Daoy (cell line): ENCODE measurements around the gene GRPEL1. TPM values are rescaled to one million over a fixed set of nuclear protein-coding genes. Genes with fewer than 3 reads are reported as not detected.
A peak's percentile ranks its signal among the peaks of the same experiment; 100 is the strongest.
"Not testable (repeated sequence)": the region's sequence is repeated elsewhere in the genome, so short reads cannot be mapped to it uniquely, and the experiment has no call there.

Source experiments
- DNase-seq: peaks from one replicate; pipeline ENCODE4 v3.0.0-alpha.2; 2015; ENCODE audit warnings: low read depth
- total RNA-seq: library from RNA; depleted of rRNA; stranded (reverse); fragments of >200 nt; shearing (Covaris generic); gene quantifications from 2 replicates; pipeline ENCODE4 v1.2.3, GENCODE V29; 2014

Gene GRPEL1
- total RNA-seq, 1 experiment from 2014 or later, result 59.5 TPM

DNA sequence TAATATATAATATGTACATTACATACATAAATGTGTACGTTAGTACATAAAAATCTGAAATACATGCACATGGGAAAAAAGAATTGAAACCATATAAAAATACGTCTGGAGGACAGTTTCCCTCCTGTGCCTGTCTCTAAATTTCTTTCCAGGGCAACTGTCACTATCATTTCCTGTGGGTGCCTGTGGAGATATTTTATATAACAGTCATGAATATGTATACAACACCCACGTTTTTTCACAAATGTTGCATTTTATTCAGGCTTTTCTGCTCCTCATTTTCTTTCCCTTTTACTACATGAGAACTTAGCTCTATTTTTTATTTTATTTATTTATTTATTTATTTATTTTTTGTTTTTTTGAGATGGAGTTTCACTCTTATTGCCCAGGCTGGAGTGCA lies 24.2 kb upstream of the GRPEL1 start:
- no peak for DNase-seq

DNA sequence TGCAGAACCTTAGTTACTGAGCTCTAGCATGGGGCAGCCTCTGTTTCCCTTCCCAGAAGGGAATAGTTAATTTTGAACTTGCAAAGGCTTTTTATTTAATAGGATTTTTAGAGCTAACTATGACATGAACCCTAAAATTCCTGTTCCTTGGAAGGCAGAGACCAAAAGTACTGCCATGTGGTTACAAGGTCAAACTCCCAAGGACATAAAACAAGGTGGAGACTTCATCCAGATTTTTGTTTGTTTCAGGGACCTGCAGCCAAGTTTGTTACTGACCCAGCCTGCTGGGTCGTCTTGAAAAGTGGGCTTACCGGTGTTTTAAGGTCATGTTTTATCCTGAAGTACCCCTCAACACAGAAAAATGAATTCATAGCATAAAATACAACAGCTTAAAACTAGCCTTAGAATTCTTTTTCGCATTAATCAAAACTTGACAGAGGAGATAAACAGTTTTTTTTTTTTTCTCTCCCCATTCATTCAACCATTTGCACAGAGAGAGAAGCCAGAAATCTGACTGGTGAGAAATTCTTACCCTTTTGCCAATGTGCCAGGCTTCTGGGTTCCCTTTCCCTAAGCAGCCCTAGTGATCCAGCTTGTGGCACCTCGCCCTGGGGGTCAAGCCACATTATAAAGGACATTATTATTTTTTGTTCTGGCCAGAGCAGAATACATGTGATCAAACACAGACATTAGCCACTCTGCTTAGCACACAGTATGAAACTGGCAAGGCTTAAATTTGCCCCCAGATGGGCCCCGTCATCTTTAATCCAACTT lies 21.5 kb upstream of the GRPEL1 start:
- no peak for DNase-seq

DNA sequence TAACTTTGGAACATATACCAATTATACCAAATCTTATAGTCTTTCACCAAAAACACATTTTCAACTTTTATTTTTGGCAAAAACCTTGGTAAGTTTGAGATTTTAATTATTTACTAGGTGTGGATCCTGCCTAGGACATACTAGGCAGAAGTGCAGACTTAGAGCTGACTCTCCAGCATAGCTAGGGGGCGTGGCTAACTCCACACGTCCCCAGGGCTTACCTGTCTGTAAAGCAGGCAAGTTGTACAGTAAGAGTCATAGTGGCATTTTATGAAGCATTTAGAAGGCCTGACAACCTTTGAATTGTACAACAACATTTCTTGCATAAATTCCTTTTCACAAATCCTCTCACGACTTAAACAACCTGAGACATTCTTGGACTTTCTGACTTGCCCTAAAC lies 19.2 kb upstream of the GRPEL1 start:
- DNase-seq, result no peak

DNA sequence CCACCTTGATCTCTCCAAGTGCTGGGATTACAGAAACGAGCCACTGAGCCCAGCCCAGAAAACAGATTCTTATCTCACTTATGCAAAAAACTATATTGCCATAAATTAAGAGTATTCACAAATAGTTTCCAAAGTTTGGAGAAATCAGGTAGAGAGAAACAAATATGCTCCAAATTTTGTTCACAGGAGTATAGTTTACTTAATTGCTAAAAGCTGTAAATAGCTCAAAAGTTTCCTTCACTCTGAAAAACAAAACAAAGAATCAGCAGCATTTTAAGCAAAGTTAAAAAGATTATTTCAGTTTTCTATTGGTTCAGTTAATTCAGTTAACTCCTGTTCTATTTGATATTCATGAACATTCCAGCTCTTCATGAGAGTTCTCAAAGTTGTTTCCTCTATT lies 18.5 kb upstream of the GRPEL1 start:
- no peak for DNase-seq

DNA sequence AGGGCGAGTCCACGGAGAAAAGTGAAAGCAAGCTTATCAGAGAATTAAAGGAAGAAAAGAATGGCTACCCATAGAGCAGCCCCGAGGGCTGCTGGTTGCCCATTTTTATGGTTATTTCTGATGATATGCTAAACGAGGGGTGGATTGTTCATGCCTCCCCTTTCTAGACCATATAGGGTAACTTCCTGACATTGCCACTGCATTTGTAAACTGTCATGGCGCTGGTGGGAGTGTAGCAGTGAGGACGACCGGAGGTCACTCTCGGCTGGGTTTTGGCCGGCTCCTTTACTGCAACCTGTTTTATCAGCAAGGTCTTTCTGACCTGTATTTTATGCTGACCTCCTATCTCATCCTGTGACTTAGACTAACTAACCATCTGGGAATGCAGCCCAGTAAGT lies 16.7 kb upstream of the GRPEL1 start:
- DNase-seq, result not testable (repeated sequence)

DNA sequence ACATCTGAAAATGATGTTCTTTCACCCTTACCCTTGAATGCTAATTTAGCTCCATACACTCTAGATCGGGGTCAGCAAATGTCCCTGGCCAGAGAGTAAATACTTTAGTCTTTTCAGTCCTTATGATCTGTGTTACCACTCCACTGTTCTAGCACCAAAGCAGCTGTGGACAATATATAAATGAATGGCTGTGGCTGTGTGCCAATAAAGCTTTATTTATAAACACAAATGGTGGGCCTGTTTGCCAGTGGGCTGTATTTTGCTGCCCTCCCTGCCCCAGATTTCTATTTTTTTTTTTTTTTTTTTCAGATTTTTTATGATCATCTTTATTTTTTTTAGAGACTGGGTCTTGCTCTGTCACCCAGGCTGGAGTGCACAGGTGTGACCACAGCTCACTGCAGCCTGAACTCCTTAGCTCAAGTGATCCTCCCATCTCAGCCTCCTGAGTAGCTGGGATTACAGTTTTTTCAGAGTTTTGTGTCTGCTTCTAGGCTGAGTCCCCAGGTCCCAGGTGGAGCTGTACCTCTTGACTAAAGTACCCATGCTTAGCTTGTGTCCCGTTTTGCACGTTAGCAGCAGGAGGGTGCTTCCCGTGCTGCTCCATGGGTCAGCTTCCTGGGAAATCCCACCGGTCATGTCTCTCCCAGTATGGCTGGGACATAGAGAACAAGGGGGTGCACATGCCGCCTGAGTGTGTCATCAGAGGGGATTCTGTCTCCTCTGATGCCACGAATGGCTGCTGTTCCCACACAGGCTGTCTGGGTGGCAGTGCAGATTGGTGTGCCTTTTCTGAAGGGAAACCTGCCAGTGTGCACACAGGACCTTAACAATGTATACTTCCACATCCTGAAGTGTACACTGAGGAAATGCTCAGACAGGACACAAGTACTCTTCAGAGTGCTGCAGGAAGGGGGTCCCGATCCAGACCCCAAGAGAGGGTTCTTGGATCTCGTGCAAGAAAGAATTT lies 16.0 kb upstream of the GRPEL1 start:
- DNase-seq, result peak; percentile 36

DNA sequence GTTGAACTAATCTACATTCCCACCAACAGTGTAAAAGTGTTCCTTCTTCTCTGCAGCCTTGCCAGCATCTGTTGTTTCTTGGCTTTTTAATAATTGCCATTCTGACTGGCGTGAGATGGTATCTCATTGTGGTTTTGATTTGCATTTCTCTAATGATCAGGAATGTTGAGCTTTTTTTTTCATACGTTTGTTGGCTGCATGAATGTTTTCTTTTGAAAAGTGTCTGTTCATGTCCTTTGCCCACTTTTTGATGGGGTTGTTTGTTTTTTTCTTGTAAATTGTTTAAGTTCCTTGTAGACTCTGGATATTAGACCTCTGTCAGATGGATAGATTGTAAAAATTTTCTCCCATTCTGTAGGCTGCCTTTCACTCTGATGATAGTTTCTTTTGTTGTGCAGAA lies 12.0 kb upstream of the GRPEL1 start:
- not testable (repeated sequence) for DNase-seq

DNA sequence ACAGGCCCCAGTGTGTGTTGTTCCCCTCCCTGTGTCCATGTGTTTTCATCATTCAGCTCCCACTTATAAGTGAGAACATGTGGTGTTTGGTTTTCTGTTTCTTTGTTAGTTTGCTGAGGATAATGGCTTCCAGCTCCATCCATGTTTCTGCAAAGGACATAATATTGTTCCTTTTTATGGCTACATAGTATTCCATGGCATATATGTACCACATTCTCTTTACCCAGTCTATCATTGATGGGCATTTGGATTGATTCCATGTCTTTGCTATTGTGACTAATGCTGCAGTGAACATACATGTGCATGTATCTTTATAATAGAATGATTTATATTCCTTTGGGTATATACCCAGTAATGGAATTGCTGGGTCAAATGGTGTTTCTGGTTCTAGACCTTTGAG lies 11.6 kb upstream of the GRPEL1 start:
- DNase-seq, result not testable (repeated sequence)

DNA sequence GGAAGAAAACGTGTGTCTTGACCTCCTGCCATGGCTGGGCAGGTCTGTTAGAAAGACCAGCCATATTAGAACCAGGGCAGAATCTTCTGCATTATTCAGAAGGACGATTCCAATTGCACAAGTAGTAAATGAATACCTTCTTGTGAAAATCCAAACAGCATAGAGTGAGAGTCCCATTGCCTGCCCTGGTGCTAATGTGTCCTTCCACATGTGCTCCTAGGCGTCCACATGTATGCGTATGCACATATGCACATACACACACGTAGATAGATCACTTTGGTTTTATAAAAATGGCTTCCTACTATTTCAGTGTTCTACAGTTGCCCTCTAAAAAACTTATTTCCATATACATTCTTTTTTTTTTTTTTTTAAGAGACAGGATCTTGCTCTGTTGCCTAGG lies 10.2 kb upstream of the GRPEL1 start:
- DNase-seq, result no peak

DNA sequence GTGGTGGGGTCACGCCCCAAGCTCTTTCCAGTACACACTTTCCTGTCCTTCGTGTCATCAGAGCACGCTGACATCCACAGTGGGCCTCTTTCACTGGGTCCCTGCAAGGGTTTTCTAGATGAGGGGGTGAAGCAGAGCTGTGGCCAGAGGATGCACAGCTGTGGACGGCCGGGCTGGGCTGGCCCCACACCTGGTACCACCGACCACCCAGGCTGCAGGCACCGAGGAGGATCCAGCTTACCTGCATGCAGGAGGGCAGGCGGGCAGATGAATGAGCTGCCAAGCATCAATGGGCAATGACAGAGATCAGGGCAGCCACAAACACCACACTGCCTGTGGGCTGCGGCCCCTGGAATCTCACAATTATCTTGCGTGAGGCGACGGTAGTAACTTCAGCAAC lies 9.5 kb upstream of the GRPEL1 start:
- no peak for DNase-seq

DNA sequence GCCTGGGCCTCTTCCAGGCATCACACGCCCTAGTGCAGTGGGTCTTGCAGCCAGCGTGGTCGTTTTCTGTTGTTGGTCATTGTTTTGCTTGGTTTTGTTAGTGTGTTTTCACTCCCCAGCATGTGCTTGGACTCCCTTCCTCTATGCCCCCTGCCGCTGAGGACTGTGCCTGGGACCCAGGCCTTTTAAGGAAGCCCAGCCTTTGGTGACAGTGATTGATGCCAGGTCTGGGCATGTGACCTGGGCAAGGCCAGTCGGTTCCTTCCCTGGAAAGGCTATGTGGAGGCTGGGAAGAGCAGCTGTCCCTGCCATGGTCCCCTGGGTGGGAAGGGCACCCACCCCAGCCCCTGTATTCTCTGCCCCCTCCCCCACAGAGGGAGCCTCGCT lies 8.8 kb upstream of the GRPEL1 start:
- DNase-seq, result no peak

DNA sequence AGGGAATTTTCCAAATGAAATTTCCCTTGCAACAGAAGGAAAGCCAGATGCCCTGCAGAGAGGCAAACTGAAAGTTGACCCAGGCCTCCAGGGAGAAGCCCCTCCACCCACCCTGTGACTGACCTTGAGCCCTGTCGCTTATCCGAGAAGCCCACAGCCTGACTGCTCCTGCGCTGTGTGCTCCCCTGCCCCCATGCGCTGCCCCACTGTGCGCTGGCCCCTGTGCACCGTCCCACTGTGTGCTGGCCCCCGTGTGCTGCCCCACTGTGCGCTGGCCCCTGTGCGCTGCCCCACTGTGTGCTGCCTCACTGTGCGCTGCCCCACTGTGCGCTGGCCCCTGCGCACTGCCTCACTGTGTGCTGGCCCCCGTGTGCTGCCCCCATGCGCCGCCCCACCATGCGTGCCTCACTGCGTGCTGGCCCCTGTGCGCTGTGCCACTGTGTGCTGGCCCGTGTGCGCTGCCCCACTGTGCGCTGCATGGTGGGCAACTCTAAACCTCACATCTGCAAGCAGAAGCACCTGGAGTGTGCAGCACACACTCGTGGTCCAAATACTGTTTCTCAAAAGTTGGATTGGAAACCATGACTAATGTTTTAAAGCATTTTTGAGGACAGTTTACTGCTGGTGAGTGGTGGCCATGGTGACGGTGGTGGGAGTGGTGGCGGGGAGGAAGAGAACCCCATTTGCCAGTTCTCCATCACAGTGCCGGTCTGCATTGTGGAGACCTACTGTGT lies 8.3 kb upstream of the GRPEL1 start:
- peak; percentile 26 for DNase-seq

DNA sequence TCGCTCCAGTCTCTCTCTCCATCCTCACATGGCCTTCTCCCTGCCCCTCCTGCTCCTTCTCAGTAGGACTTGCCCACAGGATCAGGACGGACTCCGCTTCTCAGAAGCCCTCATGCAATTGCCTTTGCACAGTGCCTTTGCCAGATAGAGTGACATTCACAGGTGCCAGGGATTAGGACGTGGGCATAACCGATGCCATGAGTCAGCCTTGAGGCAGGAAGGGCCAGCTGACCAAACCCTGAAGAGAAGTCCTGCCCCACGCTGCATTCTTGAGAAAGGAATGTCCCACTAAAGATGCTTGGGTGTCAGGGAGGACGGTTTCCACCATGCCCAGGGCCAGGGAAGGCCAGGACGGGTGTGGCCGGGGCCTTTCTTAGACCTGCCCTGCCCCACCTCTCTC lies 6.6 kb upstream of the GRPEL1 start:
- no peak for DNase-seq

DNA sequence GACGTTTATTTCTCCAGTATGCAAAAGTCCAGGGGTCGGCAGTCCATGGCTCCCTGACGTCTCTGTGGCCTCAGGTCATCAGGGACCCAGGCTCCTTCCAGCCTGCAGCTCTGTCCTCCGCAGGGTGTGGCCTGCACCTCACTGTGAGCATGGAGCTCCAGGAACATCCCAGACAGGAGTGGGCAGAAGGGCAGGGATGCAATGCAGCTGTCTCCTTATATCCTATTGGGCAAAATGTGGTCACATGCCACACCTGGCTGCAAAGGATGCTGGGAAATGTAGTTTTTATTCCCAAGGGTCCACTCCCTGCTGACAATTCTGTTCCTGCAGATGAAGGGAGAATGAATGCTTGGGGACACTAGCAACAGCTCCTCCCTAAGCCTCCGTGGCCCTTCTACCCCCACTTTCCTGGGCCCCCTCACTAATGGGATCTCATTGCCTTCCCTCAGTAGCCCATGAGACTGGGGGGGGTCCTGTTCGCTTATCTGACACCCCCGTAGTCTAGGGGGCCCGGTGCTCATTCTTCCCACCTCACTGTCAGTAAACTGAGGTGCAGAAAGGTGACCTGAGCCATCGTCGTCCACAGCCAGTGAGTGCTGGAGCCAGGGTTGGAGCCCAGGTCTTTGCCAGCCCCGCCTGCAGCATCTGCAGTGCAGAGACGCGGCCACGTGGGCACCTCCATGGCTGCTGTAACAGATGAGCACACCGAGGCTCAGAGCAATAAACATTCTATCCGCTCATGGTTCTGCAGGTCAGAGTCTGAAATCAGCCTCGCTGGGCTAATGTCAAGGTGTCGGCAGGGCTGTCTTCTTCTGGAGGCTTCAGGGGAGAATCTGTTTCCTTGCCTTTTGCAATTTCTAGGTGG lies 5.9 kb upstream of the GRPEL1 start:
- peak; percentile 68 for DNase-seq

DNA sequence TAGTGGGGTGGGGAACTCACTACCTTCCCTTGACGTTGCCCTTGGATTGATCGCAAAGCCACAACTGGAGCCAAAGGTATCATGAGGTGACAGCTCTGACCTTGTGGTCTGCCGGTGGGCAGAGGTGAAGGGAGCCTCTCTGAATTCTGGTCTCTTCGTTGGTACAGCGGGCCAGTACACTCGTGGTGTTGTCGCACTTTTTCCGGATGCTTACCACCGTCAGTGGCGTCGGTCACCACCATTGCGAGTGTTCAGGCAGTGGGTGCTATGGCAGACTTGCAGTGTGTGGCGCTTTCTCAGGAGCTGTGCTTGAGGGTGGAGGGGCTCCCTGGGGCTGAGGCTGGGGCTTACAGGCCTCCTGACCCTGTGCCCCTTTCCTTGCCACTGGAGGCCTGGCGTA lies 5.2 kb upstream of the GRPEL1 start:
- DNase-seq, result no peak

DNA sequence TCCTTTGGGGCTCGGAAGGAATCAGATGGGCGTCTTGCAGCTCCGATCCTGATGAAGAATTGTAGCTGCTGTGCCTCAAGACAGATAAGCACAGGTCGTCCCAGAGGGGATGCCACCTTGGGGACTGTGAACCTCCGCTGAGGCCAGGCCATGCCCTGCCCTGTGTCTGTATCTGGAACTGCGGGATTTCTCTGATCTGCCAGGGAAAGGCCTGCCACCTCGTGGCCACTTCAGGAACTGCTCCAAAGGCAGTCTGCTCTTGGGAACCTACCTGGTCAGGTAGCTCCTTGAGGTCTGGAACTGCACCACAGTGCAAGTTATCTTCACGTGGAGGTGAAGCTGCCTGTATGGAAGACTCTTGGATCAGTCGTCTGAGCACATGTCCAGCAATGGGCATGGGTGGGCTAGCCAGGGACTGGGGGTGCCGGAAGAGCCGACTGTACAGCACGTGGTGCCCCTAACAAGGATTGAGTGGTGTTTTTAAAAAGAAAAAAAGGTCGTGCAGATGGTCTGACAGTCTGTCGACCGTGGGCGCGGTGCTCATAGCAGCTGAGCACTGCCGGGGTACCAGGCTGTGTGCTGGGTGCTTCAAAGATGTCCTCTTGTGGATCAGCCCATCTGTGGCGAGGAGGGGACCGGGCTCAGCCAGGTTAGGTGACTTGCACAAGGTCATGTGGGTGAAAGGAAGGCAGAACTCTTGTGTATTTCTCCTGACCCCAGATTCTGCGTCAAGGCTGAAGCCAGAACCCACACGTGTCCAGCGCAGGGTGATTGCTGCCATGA lies 3.1 kb upstream of the GRPEL1 start:
- peak; percentile 70 for DNase-seq

DNA sequence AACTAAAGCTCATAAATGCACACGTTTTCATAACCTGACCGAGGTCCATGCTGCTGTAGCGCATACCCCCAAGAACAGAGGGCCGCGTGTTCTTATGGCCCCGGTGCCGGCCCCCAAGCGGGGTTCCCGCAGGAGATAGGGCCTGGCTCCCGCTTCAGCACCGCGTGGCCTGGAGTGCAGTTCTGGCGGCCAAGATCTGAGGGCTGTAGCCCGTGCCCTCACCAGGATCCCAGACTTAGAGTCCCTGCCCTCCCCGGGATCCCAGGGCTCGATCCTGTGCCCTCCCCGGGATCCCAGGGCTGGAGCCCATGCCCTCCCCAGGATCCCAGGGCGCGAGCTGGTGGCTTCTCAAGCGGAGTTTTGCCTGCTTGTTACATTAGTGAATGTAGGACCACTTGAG lies 1.0 kb upstream of the GRPEL1 start:
- peak; percentile 40 for DNase-seq

DNA sequence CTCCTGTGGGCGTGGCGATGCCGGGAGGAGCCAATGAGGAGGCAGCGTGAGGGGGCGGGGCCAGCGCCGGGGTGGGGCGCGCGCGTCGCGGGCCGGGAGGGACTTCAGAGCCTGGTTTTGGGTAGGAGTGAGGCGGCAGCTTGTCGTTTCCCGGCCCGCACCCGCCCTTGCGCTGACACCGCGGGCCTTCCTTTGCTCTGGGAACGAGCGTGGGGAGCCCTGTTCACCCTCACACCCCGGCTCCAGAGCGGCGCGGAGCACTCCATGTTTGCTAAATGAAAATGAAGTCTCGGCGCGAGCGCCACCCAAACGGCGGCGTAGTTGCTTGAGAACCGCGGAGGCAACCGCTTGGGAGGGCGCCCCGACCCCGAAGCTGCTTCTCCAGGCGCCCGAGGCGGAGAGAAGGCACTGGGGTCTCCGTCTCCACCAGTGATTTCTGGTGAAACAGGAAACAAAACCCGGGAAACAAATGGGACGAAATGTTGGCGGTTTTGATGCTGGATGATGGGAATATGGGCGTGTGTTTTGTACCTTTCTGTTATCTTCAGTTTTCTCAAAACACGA lies 497 bp upstream of the GRPEL1 start:
- no peak for DNase-seq

DNA sequence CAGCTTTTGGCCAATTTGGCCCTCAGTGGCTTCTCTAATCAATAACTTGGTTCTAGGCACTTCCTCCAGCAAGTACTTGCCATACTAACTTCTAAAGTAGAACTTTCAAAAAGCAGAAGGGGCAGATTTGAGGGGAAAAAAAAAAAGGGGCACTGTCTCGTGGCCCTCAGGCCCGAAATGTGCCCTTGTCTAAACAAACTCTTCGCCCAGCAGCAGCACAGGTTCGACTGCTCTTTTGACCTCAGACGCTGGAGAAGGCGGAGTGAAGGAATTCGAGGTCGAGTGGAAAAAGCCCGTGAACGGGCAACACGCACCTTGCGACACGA lies 775 bp downstream of the GRPEL1 start:
- no peak for DNase-seq

DNA sequence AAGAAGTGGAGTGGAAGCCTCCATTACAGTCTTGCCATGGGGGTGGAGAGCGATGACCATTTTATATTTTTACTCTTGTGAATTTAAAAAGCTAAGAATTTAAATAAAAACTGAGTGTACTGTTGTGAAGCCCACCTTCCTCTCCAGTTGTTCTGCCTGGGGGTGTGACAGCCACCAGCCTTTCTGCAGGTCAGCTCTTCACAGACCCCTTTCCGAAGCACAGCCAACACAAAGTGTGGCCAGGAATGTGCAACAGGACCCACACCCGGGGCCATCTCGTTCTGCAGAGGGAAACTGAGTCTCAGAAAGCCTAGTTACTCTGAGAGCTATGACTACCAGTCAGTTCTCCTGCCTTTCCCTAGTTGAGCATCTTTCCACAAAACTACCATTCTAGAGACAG lies 1.4 kb downstream of the GRPEL1 start:
- DNase-seq, result no peak
